Thyroid gland (tissue), 4 donors: ENCODE measurements around the gene SLC16A2. TPM values are rescaled to one million over a fixed set of nuclear protein-coding genes. Genes with fewer than 3 reads are reported as not detected.
A peak's percentile ranks its signal among the peaks of the same experiment; 100 is the strongest.

Experiments
- DNase-seq, 2 donors: peaks; one replicate each; pipeline ENCODE4 v3.0.0-alpha.2; 2019
- H3K27ac ChIP-seq, 3 donors: fragments of 200-600 bp; sonication (generic); 1 replicate in 2 of 3; 2 replicates in 1 of 3; pipeline ENCODE4 v1.5.1; 2016 to 2019; ENCODE audit warnings: mild to moderate bottlenecking in 1 of 3, moderate library complexity in 1 of 3
- H3K27me3 ChIP-seq: fragments of 200-600 bp; sonication (generic); one replicate; pipeline ENCODE4 v1.5.1; 2019
- H3K36me3 ChIP-seq, 2 donors: fragments of 200-600 bp; sonication (generic); one replicate each; pipeline ENCODE4 v1.5.1; 2016 to 2019
- H3K4me1 ChIP-seq, 2 donors: fragments of 200-600 bp; sonication (generic); one replicate each; pipeline ENCODE4 v1.5.1; 2017 to 2019
- H3K4me3 ChIP-seq, 3 donors: fragments of 200-600 bp; sonication (generic); replicated peaks in 1 of 3; 1 replicate in 2 of 3; 2 replicates in 1 of 3; pipeline ENCODE4 v1.5.1; 2016; ENCODE audit warnings: mild to moderate bottlenecking in 1 of 3
- H3K9me3 ChIP-seq: fragments of 200-600 bp; sonication (generic); one replicate; pipeline ENCODE4 v1.5.1; 2017
- CTCF ChIP-seq, 6 experiments: fragments of 200-600 bp in 3 of 6; fragments of 450-650 bp in 3 of 6; sonication (generic) in 3 of 6; IDR thresholded peaks; one replicate each; pipeline ENCODE4 v1.5.1; 2016 to 2019; ENCODE audit warnings: antibody characterized with exemption in 6 of 6, mild to moderate bottlenecking in 2 of 6, inconsistent platforms in 1 of 6, moderate library complexity in 1 of 6
- POLR2A ChIP-seq, 2 donors: fragments of 450-650 bp; IDR thresholded peaks; one replicate each; pipeline ENCODE4 v1.6.1; 2017; ENCODE audit warnings: antibody characterized with exemption in 2 of 2, mild to moderate bottlenecking in 2 of 2, moderate library complexity in 1 of 2
- WGBS, 2 donors: methylation state at CpG; one replicate each; pipeline ENCODE4 v1.1.5; 2017; 5-methylcytosine and 5-hydroxymethylcytosine counted together
- intact Hi-C: fragments of 100-400 bp; cut with DNase I; formaldehyde crosslinking; loops from one replicate; pipeline ENCODE4 v1.15.1; 2023
- total RNA-seq, 4 donors: library from RNA; depleted of rRNA; stranded (reverse); fragments of >200 nt; gene quantifications; one replicate each; pipeline ENCODE4 v1.2.3, GENCODE V29; 2016

The SLC16A2 gene
- 10 to 100 TPM; 10.1 to 24.0 (median 20.1) TPM for total RNA-seq

DNA sequence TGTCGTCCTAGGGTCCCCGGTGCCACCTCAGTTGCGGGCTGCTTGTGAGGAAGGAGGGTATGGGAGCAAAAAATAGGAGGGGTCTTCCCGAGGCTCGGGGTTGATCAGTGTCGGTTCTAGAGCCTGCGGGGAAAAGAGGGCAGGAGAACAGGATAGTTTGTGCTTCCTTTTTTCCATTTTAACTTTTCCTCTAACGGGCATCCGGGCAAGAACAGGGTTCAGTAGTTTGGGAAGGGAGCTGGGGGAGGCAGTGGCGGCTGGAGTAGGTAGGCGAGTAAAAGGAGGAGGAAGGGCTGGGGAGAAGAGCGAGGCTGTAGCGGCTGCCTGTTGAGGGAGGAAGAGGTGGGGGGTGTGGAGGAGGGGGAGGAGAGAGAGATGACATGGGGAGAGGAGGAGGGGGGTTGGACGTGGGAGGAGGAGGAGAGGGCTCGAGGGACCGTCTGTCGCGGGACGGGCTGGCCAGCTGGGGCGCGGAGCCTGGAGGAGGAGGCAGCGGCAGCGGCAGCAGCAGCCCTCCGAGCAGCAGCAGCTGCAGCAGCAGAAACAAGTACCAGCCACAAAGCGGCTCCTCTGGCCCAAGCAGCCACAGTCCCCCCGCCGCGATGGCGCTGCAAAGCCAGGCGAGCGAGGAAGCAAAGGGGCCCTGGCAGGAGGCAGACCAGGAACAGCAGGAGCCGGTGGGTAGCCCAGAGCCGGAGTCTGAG, at the start of gene SLC16A2:
Gene SLC16A2, plus strand, starts transcription at position 458 of the 704 bp plus-strand sequence. Its CDS starts 145 bp downstream, at position 603.
- peak; percentile 80 to 86 for DNase-seq

DNA sequence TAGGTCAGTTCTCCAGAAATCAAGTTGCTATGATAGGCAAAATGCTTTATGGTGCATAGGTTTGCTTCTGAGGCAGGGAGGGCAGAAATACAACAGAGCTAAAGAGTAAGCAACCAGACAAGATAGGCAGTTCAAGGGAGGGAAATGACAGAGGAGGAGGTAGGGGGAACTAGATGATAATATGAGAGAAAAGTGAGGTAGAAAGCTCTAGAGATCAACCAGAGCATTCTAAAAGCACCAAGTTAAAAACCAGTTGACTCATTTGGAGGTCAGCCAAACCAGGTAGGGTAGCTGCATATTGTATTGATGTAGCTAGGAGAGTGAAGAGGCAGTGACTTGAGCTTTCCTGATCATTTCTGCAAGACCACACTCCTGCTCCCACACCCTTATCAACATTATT, 49.0 kb upstream of the SLC16A2 start:
- TF ChIP-seq POLR2A (IDR thresholded peaks at IDR 0.05): no peak
- TF ChIP-seq CTCF (IDR thresholded peaks at IDR 0.05): no peak
- Histone ChIP-seq H3K4me3 (no peak overlapping the region), H3K36me3 (no peaks in the 10 kb centered on the region), H3K4me1 (no peaks in the 10 kb centered on the region), H3K9me3 (no peaks in the 10 kb centered on the region), H3K27me3 (no peaks in the 10 kb centered on the region), H3K27ac (no peak overlapping the region)
- intact Hi-C loops: no loop called here
- no peak for DNase-seq

More for the DNA sequence above, at the start of gene SLC16A2:
- Histone ChIP-seq H3K4me3 (peak within 1 kb of the TSS; percentile 10 to 37 (median 15)), H3K9me3 (no peaks in the 10 kb centered on the region), H3K27ac (peak within 1 kb of the TSS; percentile 76 to 93 (median 82)), H3K4me1 (peaks cover 0 to 10% of the 10 kb centered on the region in 2 donors), H3K27me3 (no peaks in the 10 kb centered on the region), H3K36me3 (no peaks in the 10 kb centered on the region)
- intact Hi-C loops: loop anchor here (10.0 kb wide), 1 partner anchor 114 kb away; no protein-coding TSS in a partner anchor
- TF ChIP-seq POLR2A (IDR thresholded peaks at IDR 0.05) (peak in 1 of 2 donors; percentile 54), CTCF (IDR thresholded peaks at IDR 0.05) (no peak)
- WGBS, 2 donors: 0 to 2% methylated on average over 24 to 25 of the region's 33 CpGs

- Histone ChIP-seq H3K9me3 (no peaks in the 10 kb centered on the region), H3K27me3 (no peaks in the 10 kb centered on the region), H3K27ac (no peak overlapping the region), H3K4me3 (no peak overlapping the region), H3K4me1 (no peaks in the 10 kb centered on the region), H3K36me3 (no peaks in the 10 kb centered on the region)
- intact Hi-C loops: no loop called here
- WGBS, 2 donors: 74 to 85% methylated on average over 1 of the region's 1 CpG
- DNase-seq: no peak
- no peak for TF ChIP-seq CTCF (IDR thresholded peaks at IDR 0.05)
- TF ChIP-seq POLR2A (IDR thresholded peaks at IDR 0.05): no peak
Measured at GRCh38 chrX:74377282-74377681, 44.0 kb upstream of the SLC16A2 start.

- intact Hi-C loops: no loop called here
- TF ChIP-seq POLR2A (IDR thresholded peaks at IDR 0.05) (no peak), CTCF (IDR thresholded peaks at IDR 0.05) (peak; percentile 27 to 58 (median 48))
- 38 to 50% methylated on average over 1 to 2 of the region's 2 CpGs for WGBS, 2 donors
Measured at GRCh38 chrX:74382613-74383012, 38.7 kb upstream of the SLC16A2 start.

DNA sequence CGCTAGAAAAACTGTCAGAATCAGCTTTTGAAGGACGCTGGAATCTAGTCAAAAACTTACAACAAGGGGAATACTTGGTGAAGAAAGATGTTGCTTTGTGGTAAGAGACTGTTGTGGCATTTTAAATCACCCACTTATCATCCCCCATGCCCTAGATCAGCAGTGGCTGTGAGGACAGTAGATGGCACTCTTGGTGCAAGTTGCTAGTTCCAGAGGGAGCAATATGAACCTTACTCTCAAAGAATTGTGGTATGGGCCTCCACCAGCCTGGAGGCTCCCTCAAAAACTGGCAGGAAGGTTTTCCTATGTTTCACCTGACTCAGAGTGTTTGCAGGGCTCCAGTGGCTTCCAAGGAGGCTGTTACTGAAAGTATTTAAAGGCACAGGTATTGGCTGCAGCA, 37.7 kb upstream of the SLC16A2 start:
- 31 to 38% methylated on average over 2 of the region's 2 CpGs for WGBS, 2 donors
- no peaks in the 10 kb centered on the region for H3K9me3 ChIP-seq
- H3K27me3 ChIP-seq: no peaks in the 10 kb centered on the region
- DNase-seq: peak; percentile 47 to 58
- TF ChIP-seq POLR2A (IDR thresholded peaks at IDR 0.05) (no peak), CTCF (IDR thresholded peaks at IDR 0.05) (peak in 4 of 6 experiments; percentile 42 to 66 (median 55))
- H3K4me1 ChIP-seq: no peaks in the 10 kb centered on the region
- H3K4me3 ChIP-seq: no peak overlapping the region
- no peak overlapping the region for H3K27ac ChIP-seq
- no peaks in the 10 kb centered on the region for H3K36me3 ChIP-seq
- intact Hi-C loops: no loop called here

More at GRCh38 chrX:74382613-74383012, 38.7 kb upstream of the SLC16A2 start:
- no peak overlapping the region for H3K4me3 ChIP-seq
- no peaks in the 10 kb centered on the region for H3K36me3 ChIP-seq
- H3K9me3 ChIP-seq: no peaks in the 10 kb centered on the region
- H3K27ac ChIP-seq: no peak overlapping the region
- no peaks in the 10 kb centered on the region for H3K4me1 ChIP-seq
- peak; percentile 46 to 49 for DNase-seq
- H3K27me3 ChIP-seq: no peaks in the 10 kb centered on the region
